ENCODE measurements around the gene CACNB2. TPM values are rescaled to one million over a fixed set of nuclear protein-coding genes. Genes with fewer than 3 reads are reported as not detected.

Gene CACNB2
- total RNA-seq, 2 donors from 2014 or later, result 12.5 to 12.7 TPM

GRCh38 chr10:18350340-18350739, 210.1 kb downstream of the CACNB2 start:
- Histone ChIP-seq H3K4me1 (peaks cover 5% of the 10 kb centered on the region), H3K36me3 (replicated peaks in 1 of 2; ENCODE audit: insufficient read depth in 1 of 2, low read depth in 2 of 2) (no peaks in the 10 kb centered on the region), H3K9me3 (no peaks in the 10 kb centered on the region), H3K27me3 (no peaks in the 10 kb centered on the region), H3K27ac (no peak overlapping the region), H3K4me3 (no peak overlapping the region)
- intact Hi-C loops (cut with DNase I), result no loop called here
- TF ChIP-seq POLR2A (IDR thresholded peaks at IDR 0.05) (no peak), CTCF (IDR thresholded peaks at IDR 0.05) (no peak)
- no peak for ATAC-seq
- WGBS, 2 donors, result 41 to 50% methylated on average over 6 of the region's 6 CpGs
- DNase-seq, result peak in 1 of 4 donors; percentile 13

GRCh38 chr10:18351421-18351820, 211.2 kb downstream of the CACNB2 start:
- H3K27ac ChIP-seq, result no peak overlapping the region
- 84 to 88% methylated on average over 2 of the region's 2 CpGs for whole genome bisulfite sequencing, 2 donors
- ATAC-seq, result no peak
- no peaks in the 10 kb centered on the region for H3K9me3 ChIP-seq
- no peaks in the 10 kb centered on the region for H3K27me3 ChIP-seq
- peaks cover 5% of the 10 kb centered on the region for H3K4me1 ChIP-seq
- intact Hi-C loops (cut with DNase I), result no loop called here
- no peak overlapping the region for H3K4me3 ChIP-seq
- no peaks in the 10 kb centered on the region for H3K36me3 ChIP-seq (replicated peaks in 1 of 2; ENCODE audit: insufficient read depth in 1 of 2, low read depth in 2 of 2)
- DNase-seq, result no peak
- TF ChIP-seq POLR2A (IDR thresholded peaks at IDR 0.05) (no peak), CTCF (IDR thresholded peaks at IDR 0.05) (no peak)

GRCh38 chr10:18352175-18352574, 212.0 kb downstream of the CACNB2 start:
- intact Hi-C loops (cut with DNase I), result no loop called here
- Histone ChIP-seq H3K4me3 (no peak overlapping the region), H3K9me3 (no peaks in the 10 kb centered on the region), H3K27me3 (no peaks in the 10 kb centered on the region), H3K36me3 (replicated peaks in 1 of 2; ENCODE audit: insufficient read depth in 1 of 2, low read depth in 2 of 2) (no peaks in the 10 kb centered on the region), H3K4me1 (peaks cover 5% of the 10 kb centered on the region), H3K27ac (no peak overlapping the region)
- WGBS, 2 donors, result 90 to 94% methylated on average over 3 of the region's 3 CpGs
- TF ChIP-seq CTCF (IDR thresholded peaks at IDR 0.05), result no peak
- no peak for TF ChIP-seq POLR2A (IDR thresholded peaks at IDR 0.05)
- ATAC-seq (no peak), DNase-seq (no peak)

GRCh38 chr10:18359812-18360211, 219.6 kb downstream of the CACNB2 start:
- no peak for ATAC-seq
- DNase-seq, result no peak

More at GRCh38 chr10:18359812-18360211, 219.6 kb downstream of the CACNB2 start:
- TF ChIP-seq POLR2A (IDR thresholded peaks at IDR 0.05), result no peak
- TF ChIP-seq CTCF (IDR thresholded peaks at IDR 0.05), result no peak
- Histone ChIP-seq H3K27me3 (no peaks in the 10 kb centered on the region), H3K4me3 (no peak overlapping the region), H3K4me1 (no peaks in the 10 kb centered on the region), H3K27ac (no peak overlapping the region), H3K9me3 (no peaks in the 10 kb centered on the region), H3K36me3 (replicated peaks in 1 of 2; ENCODE audit: insufficient read depth in 1 of 2, low read depth in 2 of 2) (no peaks in the 10 kb centered on the region)
- intact Hi-C loops (cut with DNase I), result no loop called here
- 90 to 91% methylated on average over 5 of the region's 5 CpGs for WGBS, 2 donors
